OCI-LY1 (cell line): ENCODE measurements around the gene SLC5A9.

ENCODE experiments used
- EZH2 ChIP-seq: fragments of 200-600 bp; sonication (generic), shearing (Covaris generic); IDR thresholded peaks from 2 replicates; pipeline ENCODE4 v1.8.0; 2017; ENCODE audit warnings: borderline replicate concordance, mixed run types, mild to moderate bottlenecking, antibody characterized with exemption, low read length, moderate library complexity, mixed read lengths
- TF ChIP-seq, protein P1 (sequence below): fragments of 200-600 bp; sonication (generic), shearing (Covaris generic); IDR thresholded peaks from 2 replicates; pipeline ENCODE4 v1.5.1; 2017; ENCODE audit warnings: mild to moderate bottlenecking, antibody characterized with exemption, low read length, moderate library complexity, mixed read lengths

DNA sequence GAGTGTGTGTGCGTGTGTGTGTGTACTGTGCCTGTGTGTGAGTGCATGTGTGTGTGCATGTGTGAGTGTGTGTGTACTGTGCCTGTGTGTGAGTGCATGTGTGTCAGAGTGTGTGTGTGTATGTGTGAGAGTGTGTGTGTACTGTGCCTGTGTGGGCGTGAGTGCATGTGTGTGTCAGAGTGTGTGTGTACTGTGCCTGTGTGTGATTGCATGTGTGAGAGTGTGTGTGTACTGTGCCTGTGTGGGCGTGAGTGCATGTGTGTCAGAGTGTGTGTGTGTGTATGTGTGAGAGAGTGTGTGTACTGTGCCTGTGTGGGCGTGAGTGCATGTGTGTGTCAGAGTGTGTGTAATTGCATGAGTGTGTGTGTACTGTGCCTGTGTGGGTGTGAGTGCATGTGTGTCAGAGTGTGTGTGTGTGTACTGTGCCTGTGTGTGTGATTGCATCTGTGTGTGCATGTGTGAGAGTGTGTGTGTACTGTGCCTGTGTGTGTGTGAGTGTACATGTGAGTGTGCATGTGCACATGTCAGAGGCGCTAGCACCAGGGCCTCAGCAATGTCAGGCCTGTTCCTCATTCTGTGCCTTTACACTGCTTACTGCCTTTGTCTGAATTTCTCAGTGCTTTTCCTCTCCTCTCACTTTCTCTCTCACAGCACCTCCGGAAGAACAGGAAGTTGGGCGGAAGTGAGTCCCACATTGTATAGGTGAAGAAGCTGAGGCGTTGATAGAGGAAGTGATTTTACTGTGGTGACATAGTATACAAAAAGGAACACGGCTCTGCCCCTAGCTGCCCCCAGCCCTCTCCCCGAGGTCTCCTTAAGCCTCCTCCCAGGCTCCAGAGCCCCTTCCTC lies 4.9 kb downstream of the SLC5A9 start:
- TF ChIP-seq, protein P1, sequence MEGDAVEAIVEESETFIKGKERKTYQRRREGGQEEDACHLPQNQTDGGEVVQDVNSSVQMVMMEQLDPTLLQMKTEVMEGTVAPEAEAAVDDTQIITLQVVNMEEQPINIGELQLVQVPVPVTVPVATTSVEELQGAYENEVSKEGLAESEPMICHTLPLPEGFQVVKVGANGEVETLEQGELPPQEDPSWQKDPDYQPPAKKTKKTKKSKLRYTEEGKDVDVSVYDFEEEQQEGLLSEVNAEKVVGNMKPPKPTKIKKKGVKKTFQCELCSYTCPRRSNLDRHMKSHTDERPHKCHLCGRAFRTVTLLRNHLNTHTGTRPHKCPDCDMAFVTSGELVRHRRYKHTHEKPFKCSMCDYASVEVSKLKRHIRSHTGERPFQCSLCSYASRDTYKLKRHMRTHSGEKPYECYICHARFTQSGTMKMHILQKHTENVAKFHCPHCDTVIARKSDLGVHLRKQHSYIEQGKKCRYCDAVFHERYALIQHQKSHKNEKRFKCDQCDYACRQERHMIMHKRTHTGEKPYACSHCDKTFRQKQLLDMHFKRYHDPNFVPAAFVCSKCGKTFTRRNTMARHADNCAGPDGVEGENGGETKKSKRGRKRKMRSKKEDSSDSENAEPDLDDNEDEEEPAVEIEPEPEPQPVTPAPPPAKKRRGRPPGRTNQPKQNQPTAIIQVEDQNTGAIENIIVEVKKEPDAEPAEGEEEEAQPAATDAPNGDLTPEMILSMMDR = no peak
- no peak for TF ChIP-seq EZH2
